Fibroblast of skin of back (primary cell): ENCODE data around the gene SAPCD1.
"Not testable (repeated sequence)": the region's sequence is repeated elsewhere in the genome, so short reads cannot be mapped to it uniquely, and the experiment has no call there.

Source experiments
- DNase-seq: peaks from one replicate; pipeline ENCODE4 v3.0.0-alpha.2; 2013

The SAPCD1 gene

DNA sequence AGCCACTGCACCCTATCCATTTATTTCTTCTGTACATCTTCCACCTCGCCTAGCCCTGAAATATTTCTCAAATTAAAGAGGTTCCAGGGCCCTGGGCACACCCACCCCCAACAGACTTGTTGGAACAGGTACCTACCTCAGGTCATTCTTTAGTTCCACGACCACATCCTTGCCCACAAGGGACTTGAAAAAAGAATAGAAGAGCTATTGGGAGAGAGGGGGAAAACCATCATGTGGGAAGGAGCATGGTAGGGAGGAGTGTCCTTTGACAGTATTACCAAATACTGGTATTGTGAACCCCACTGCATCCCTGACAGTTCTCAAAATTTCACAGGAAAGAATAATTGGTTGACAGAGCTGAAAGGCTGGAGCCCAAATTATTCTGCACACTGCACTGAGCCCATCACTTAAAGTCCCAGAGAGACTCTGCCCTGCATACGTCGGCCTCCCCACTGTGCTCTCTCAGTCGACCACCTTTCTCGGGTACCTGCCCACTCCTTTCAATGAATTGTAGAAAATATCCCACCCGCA is 43.5 kb downstream of the SAPCD1 start:
- no peak for DNase-seq

DNA sequence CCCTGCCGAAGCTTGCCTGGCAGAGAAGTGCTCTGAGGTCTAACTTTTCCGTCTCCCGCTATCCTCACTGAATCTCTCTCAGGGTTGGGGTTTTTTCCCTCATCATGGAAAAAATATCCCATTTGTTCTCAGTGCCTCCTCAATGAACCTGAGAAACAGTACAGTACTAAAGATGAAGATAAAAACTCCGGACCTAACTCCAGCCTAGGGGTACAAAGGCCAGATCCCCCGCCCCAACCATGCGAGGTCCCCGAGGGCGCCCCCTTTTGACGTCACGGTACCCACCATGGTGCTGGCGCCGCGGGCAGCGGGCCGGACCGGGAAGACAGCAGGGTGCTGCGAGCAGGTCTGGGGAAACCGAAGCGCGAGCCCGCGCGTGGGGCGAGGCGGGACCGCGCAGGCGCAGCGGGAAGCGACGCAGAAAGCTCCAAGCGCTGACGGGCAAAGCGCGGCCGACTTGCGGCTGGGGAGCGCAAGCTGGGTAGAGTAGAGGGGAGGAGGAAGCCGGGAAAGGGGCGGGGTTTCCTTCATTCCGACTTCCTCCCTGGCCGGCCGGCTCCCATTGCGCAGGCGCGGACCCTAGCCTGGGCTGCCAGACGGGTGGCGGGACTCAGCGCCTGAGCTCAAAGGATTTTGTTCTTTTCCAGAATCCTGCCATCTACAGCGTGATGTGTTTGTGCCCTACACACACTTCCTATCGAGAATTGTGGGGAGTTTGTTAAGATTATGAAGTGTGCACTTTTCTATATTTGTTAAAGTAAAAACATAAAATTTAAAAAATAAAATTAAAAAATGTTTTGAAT is 44.2 kb downstream of the SAPCD1 start, which contains the start of gene LSM2:
Gene LSM2, minus strand, starts transcription at position 497 of the 803 bp plus-strand sequence. Its CDS starts 209 bp downstream, at position 288.
- peak; percentile 95 for DNase-seq

DNA sequence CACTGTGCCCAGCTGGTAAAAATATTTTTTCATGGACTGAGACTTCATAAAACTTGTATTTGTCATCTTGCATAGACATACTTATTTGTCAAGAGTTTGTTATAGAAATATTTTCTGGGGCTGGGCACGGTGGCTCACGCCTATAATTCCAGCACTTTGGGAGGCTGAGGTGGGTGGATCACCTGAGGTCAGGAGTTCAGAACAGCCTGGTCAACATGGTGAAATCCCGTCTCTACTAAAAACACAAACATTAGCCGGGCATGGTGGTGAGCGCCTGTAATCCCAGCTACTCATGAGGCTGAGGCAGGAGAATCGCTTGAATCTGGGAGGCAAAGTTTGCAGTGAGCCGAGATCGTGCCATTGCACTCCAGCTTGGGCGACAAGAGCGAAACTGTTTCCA is 46.1 kb downstream of the SAPCD1 start:
- not testable (repeated sequence) for DNase-seq

DNA sequence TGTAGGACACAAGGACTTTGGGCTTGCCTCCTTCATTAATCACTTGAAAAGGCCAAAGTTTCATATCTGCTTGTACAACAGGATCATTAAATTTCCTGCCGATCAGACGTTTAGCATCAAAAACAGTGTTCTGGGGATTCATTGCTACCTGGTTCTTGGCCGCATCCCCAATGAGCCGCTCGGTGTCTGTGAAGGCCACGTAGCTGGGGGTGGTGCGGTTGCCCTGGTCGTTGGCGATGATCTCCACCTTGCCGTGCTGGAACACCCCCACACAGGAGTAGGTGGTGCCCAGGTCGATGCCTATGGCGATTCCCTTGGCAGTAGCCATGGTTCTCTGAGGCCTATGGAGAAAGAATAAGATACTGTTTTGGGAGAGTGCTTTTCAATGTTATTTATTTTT is 49.2 kb downstream of the SAPCD1 start:
- DNase-seq = no peak

DNA sequence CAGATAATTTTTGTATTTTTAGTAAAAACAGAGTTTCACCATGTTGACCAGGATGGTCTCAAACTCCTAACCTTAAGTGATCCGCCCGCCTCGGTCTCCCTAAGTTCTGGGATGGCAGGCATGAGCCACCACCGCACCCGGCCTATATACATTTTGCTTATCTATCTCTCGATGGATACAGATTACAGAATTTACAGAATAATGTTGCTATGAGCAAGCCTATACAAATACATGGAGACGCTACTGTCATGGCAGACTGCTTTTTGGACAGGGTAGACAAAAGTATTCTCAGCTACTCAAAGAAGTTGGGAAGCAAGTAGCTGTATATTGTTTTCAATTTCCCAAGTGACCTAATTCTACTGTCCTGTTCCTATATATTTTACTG is 51.0 kb downstream of the SAPCD1 start:
- DNase-seq = no peak
